ENCODE data around the gene PLXNB3. TPM values are rescaled to one million over a fixed set of nuclear protein-coding genes. Genes with fewer than 3 reads are reported as not detected.
"Not testable (repeated sequence)": the region's sequence is repeated elsewhere in the genome, so short reads cannot be mapped to it uniquely, and the experiment has no call there.

Gene PLXNB3
- total RNA-seq, 1 donor from 2014 or later, result 36.1 TPM

DNA sequence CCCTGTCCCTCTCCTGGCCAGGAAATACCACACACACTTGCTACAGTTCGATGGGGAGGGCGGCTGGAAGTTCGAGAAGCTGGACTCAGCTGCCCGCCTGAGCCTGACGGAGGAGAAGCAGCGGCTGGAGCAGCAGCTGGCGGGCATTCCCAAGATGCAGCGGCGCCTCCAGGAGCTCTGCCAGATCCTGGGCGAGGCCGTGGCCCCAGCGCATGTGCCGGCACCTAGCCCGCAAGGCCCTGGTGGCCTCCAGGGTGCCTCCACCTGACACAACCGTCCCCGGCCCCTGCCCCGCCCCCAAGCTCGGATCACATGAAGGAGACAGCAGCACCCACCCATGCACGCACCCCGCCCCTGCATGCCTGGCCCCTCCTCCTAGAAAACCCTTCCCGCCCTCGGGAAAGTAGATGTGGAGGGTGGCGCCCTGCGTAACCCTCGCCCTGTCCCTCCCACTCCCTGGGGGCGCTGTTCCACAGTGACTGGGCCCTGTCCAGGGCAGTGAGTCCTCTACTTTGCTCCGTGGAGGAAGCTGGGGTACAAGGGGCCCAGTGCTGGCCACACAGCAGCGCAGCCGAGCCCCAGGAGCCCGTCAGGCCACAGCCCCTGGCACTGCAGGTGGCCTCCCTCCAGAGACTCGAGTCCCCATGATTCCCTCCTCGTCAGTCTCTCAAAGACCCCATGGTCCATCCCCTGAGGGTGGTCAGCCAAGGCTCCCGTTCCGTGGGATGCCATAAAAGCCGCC lies 20.4 kb upstream of the PLXNB3 start:
- H3K4me3 ChIP-seq, result peak overlapping the region; percentile 13 to 24
- DNase-seq (ENCODE audit: extremely low spot score in 2 of 2), result peak in 1 of 2 donors; percentile 86
- H3K27me3 ChIP-seq; intact Hi-C loops (cut with DNase I); H3K4me1 ChIP-seq; H3K9me3 ChIP-seq; H3K36me3 ChIP-seq: not testable (repeated sequence)
- peak in 1 of 2 donors; percentile 10 for TF ChIP-seq POLR2AphosphoS5 (IDR thresholded peaks at IDR 0.05; ENCODE audit: insufficient read depth in 1 of 2, low read depth in 1 of 2)
- peak overlapping the region; percentile 15 for H3K27ac ChIP-seq

GRCh38 chrX:153744210-153745066 lies 19.6 kb upstream of the PLXNB3 start:
- peak overlapping the region; percentile 13 to 24 for H3K4me3 ChIP-seq
- no peaks in the 10 kb centered on the region for H3K36me3 ChIP-seq
- peak overlapping the region; percentile 15 for H3K27ac ChIP-seq
- peaks cover 5% of the 10 kb centered on the region for H3K4me1 ChIP-seq
- no peak for DNase-seq (ENCODE audit: extremely low spot score in 2 of 2)
- no peaks in the 10 kb centered on the region for H3K9me3 ChIP-seq
- TF ChIP-seq POLR2A (IDR thresholded peaks at IDR 0.05) (no peak), CTCF (IDR thresholded peaks at IDR 0.05) (no peak), POLR2AphosphoS5 (IDR thresholded peaks at IDR 0.05; ENCODE audit: insufficient read depth in 1 of 2, low read depth in 1 of 2) (peak in 1 of 2 donors; percentile 6)
- intact Hi-C loops (cut with DNase I), result no loop called here
- H3K27me3 ChIP-seq, result no peaks in the 10 kb centered on the region

DNA sequence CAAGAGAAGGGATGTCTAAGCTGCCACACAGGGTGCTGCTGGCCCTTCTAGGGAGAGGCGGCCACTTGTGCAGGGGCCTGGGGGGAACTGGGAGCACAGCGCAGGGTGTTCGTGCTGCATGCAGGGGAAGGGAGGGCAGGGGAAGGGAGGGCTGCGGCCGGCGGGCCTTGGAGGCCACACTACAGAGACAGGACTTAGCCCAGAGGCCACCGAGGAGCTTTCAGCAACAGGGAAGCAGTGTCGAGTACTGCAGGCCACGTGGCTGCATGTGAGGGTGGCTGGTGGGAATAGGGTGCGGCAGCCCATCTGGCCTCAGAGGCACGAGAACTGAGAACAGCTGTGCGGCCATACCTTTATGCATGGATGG lies 19.0 kb upstream of the PLXNB3 start:
- H3K4me1 ChIP-seq; H3K9me3 ChIP-seq; H3K27me3 ChIP-seq; intact Hi-C loops (cut with DNase I); H3K27ac ChIP-seq; DNase-seq (ENCODE audit: extremely low spot score in 2 of 2); H3K4me3 ChIP-seq; H3K36me3 ChIP-seq: not testable (repeated sequence)

GRCh38 chrX:153746359-153746758 lies 17.7 kb upstream of the PLXNB3 start:
- intact Hi-C loops (cut with DNase I), result no loop called here
- H3K9me3 ChIP-seq, result no peaks in the 10 kb centered on the region
- no peak for TF ChIP-seq CTCF (IDR thresholded peaks at IDR 0.05)
- no peak for TF ChIP-seq POLR2A (IDR thresholded peaks at IDR 0.05)
- no peak for TF ChIP-seq POLR2AphosphoS5 (IDR thresholded peaks at IDR 0.05; ENCODE audit: insufficient read depth in 1 of 2, low read depth in 1 of 2)
- H3K4me3 ChIP-seq, result no peak overlapping the region
- H3K36me3 ChIP-seq, result no peaks in the 10 kb centered on the region
- H3K4me1 ChIP-seq, result peaks cover 5% of the 10 kb centered on the region
- DNase-seq (ENCODE audit: extremely low spot score in 2 of 2), result no peak
- no peak overlapping the region for H3K27ac ChIP-seq
- H3K27me3 ChIP-seq, result no peaks in the 10 kb centered on the region

DNA sequence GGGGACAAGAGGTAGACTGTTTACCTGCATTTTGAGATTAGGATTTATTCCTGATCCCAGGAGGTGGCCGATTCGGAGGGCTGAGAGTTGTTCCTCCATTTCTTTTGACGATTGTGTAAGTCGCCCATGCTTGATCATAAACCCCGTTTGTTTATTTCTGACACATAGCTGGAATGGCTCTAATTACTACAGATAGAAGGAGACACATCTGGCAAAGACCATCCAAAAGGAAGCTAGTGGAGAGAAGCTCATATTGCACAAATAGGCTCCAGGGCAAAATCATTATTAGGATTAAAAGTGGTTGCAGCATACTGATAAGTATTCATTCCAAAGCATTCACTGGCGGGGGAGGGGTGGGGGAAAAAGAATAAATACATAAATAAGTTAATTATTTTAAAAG lies 17.1 kb upstream of the PLXNB3 start:
- H3K4me3 ChIP-seq; H3K4me1 ChIP-seq; H3K36me3 ChIP-seq; H3K27ac ChIP-seq; intact Hi-C loops (cut with DNase I); H3K9me3 ChIP-seq; H3K27me3 ChIP-seq; DNase-seq (ENCODE audit: extremely low spot score in 2 of 2): not testable (repeated sequence)

GRCh38 chrX:153749017-153749416 lies 15.0 kb upstream of the PLXNB3 start:
- H3K27ac ChIP-seq; DNase-seq (ENCODE audit: extremely low spot score in 2 of 2); H3K4me3 ChIP-seq; intact Hi-C loops (cut with DNase I); H3K36me3 ChIP-seq; H3K4me1 ChIP-seq; H3K27me3 ChIP-seq; H3K9me3 ChIP-seq: not testable (repeated sequence)

DNA sequence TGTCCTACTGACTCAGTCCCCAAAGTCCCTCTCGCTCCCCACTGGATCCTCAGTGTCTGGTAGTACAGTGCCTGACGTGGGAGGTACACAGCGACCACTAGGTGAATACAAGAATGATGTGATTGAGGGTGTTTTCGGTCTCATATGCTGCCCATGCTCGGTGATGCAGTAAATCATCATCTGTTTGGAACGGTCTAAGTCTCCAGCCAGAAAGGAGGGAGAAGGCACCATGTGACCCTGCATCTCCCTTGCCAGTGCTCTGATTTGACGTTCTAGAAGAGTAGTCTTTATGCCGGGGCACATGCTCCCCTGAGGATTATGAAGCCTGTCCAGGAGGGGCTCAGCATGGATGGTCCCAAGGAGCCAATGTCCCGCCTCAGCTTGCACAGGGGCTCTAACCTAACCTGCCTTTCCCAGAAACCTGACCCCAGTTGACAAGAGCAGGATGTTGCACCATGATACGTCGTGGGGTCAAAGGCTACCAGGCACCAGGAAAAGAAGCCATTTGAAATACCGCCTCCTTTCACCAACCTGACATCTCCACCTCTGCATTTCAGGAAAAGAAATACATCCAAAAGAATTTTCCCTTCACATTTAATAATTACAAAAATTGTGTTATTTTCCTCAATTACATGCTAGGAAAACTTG lies 13.8 kb upstream of the PLXNB3 start:
- Histone ChIP-seq H3K27me3 (no peaks in the 10 kb centered on the region), H3K36me3 (no peaks in the 10 kb centered on the region), H3K4me1 (no peaks in the 10 kb centered on the region), H3K4me3 (no peak overlapping the region), H3K27ac (no peak overlapping the region), H3K9me3 (no peaks in the 10 kb centered on the region)
- intact Hi-C loops (cut with DNase I), result no loop called here
- no peak for DNase-seq (ENCODE audit: extremely low spot score in 2 of 2)
- TF ChIP-seq POLR2A (IDR thresholded peaks at IDR 0.05) (no peak), CTCF (IDR thresholded peaks at IDR 0.05) (no peak), POLR2AphosphoS5 (IDR thresholded peaks at IDR 0.05; ENCODE audit: insufficient read depth in 1 of 2, low read depth in 1 of 2) (no peak)

Data from vagina (tissue), 2 donors.